Stimulated activated naive B cell treated with anti-CD40 and anti-IgM and Interleukin-4, amounts not matched to agents 10 μg/mL and 1 μg/mL and 100 μg/mL, for 72 hours (primary cell): ENCODE data around the gene CFAP45.

ENCODE experiments used
- ATAC-seq, 2 donors: fragments of 150-1000 bp; cut with Tn5 transposase; replicated peaks; 2 replicates each; pipeline ENCODE4 v1.10.0; 2021; ENCODE audit warnings: moderate library complexity in 1 of 2
- DNase-seq: peaks from one replicate; pipeline ENCODE4 v3.0.0; 2021
- H3K27ac Mint-ChIP-seq: one replicate; pipeline ENCODE4 v1.8.0; 2022; ENCODE audit warnings: mild to moderate bottlenecking, mixed read lengths
- H3K27me3 Mint-ChIP-seq, 2 donors: one replicate each; pipeline ENCODE4 v1.8.0; 2022; ENCODE audit warnings: mixed read lengths in 2 of 2
- H3K36me3 Mint-ChIP-seq, 2 donors: one replicate each; pipeline ENCODE4 v1.8.0; 2022; ENCODE audit warnings: mixed read lengths in 2 of 2, mild to moderate bottlenecking in 1 of 2
- H3K4me1 Mint-ChIP-seq, 2 donors: one replicate each; pipeline ENCODE4 v1.8.0; 2022; ENCODE audit warnings: mixed read lengths in 2 of 2, mild to moderate bottlenecking in 1 of 2
- H3K4me3 Mint-ChIP-seq, 2 donors: one replicate each; pipeline ENCODE4 v1.8.0; 2022; ENCODE audit warnings: mild to moderate bottlenecking in 2 of 2, mixed read lengths in 2 of 2, moderate library complexity in 1 of 2
- H3K9me3 Mint-ChIP-seq, 2 donors: one replicate each; pipeline ENCODE4 v1.8.0; 2022; ENCODE audit warnings: mixed read lengths in 2 of 2, mild to moderate bottlenecking in 1 of 2

CFAP45 gene

DNA sequence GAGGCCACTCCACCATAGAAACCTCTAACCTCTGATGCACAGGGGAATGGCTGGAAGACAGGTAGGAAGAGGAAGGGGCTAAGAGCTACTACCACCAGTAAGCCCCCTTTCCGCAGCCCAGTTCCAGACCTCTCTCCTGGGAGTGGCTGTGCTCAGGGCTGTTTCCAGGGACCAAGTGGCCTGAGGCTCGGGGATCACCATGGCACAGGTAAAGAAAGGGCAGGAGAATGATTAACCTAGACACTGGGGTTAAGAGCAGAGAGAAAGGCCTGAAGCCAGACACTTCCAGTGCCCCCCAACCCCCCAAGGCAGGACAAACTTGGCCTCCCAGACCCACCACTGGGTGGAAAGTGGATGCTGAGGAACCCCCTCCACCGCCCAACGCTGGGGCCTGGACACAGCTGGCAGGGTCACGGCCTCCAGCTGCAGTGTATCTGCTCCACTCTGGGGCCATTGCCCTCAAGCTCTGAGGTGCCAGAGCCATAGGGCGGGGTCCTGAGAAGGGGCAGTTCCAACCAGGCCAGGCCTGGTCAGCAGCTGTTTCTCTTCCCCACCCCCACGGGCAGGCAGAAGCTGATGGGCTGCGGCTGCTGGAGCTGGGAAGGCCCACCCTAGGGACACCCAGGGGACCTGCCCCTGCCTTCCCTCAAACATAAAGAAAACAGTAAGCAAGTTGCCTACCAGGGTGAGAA lies 22.7 kb upstream of the CFAP45 start:
- ATAC-seq: no peak
- Mint-ChIP-seq H3K9me3 (no peaks in the 10 kb centered on the region), H3K27me3 (no peaks in the 10 kb centered on the region), H3K4me3 (peak overlapping the region; percentile 95 to 97), H3K27ac (peak overlapping the region; percentile 99), H3K4me1 (peaks cover 62 to 83% of the 10 kb centered on the region in 2 donors), H3K36me3 (peaks cover 35 to 64% of the 10 kb centered on the region in 2 donors)
- no peak for DNase-seq

DNA sequence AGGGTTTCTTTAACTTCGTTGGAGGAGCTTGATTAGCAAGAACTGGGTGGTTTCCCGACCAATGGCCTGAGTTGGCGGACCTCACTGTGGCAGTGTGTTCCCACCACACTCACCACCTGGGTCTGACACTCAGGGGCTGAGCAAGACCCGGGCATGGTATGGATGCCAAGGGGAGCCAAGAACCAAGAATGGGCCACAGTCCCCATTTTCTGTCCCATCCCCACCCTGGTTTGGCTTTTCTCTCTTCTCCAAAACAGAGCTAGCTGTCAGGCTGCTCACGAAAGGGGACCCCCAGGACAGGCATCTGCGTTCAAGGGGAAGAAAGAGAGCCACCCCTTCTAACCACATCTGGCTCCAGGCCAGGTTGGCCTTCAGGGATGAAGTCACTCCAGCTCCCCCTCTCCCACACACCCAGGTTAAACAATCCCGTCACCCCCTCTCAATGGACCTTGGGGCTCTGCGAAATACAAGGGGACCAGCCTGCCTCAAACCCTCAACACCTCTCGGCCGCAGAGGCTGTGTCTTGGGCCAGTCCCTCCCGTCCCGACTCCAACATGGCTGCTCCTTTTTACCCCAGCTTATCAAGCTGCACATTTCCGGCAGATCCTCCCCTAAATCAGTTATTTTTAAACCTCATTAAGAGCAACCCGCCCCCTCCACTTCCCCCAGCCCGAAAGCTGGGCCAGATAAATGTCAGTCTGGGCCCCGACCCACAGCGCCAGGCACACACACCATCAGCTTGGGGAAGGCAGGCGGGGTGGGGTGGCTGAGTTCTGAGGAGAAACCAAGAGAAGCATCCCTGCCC lies 21.9 kb upstream of the CFAP45 start:
- no peaks in the 10 kb centered on the region for H3K9me3 Mint-ChIP-seq
- no peaks in the 10 kb centered on the region for H3K27me3 Mint-ChIP-seq
- peak; percentile 29 to 34 for ATAC-seq
- peaks cover 62 to 80% of the 10 kb centered on the region in 2 donors for H3K4me1 Mint-ChIP-seq
- peak overlapping the region; percentile 99 for H3K27ac Mint-ChIP-seq
- DNase-seq: peak; percentile 81
- H3K36me3 Mint-ChIP-seq: peaks cover 41 to 68% of the 10 kb centered on the region in 2 donors
- peak overlapping the region; percentile 95 to 97 for H3K4me3 Mint-ChIP-seq

DNA sequence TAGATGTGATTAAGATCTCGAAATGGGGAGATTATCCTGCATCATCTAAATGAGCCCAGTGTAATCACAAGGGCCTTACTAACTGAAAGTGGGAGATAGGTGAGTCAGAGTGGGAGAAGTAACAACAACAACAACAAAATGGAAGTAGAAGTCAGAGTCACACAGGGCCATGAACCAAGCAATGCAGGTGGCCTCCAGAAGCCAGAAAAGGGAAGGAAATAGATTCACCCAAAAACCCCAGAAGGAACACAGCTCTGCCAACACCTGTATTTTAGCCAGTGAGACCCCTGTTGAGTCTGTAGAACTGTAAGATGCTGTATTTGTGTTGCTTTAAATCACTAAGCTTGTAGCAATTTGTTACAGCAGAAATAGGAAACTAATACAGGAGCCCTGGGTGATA lies 21.3 kb upstream of the CFAP45 start:
- peak; percentile 38 to 42 for ATAC-seq
- peak; percentile 63 for DNase-seq
- H3K4me1 Mint-ChIP-seq: peaks cover 59 to 79% of the 10 kb centered on the region in 2 donors
- peak overlapping the region; percentile 99 for H3K27ac Mint-ChIP-seq
- H3K4me3 Mint-ChIP-seq: peak overlapping the region; percentile 95 to 97
- H3K36me3 Mint-ChIP-seq: peaks cover 46 to 73% of the 10 kb centered on the region in 2 donors
- H3K27me3 Mint-ChIP-seq: no peaks in the 10 kb centered on the region
- no peaks in the 10 kb centered on the region for H3K9me3 Mint-ChIP-seq

DNA sequence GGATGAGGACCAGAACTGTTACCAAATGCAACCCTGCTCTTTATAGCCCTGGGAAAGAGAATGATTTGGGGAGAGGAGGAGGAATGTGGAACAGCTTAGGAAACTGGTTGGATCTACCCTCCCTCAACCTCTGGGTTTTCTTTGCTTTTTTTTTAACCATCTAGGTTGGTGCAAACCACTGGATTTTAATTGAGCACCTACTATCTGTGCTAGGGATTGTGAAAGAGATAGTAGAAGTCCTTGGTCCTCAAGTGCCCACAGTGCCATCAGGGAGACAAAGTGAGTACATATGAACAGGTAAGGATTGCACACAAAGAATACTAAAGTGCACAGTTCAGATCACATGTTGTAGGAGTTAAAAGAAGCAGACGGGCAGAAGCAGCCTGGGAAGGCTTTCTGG lies 20.7 kb upstream of the CFAP45 start:
- H3K4me1 Mint-ChIP-seq: peaks cover 56 to 78% of the 10 kb centered on the region in 2 donors

DNA sequence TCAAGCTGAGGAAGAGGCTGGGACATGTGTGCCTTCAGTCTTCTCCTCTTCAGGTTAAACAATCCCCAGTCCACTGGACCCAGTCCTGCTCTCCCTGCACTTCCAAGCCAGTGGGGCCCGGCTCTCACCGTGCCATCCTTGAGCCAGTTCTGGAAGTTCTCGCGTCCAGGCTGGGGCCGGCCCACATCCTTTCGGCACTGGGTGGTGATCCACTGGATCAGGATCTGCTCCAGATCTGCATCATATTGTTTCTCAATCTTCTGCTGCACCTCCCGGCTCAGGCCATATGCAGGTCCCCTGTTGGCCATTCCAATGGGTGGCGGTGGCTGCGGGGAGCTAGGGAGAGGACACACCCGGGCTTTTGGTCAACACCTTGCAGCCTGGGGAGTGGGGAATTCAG lies 20.2 kb upstream of the CFAP45 start:
- Mint-ChIP-seq H3K36me3 (peaks cover 47 to 78% of the 10 kb centered on the region in 2 donors), H3K27ac (peak overlapping the region; percentile 99), H3K27me3 (no peaks in the 10 kb centered on the region), H3K4me3 (peak overlapping the region in 1 of 2 donors; percentile 95), H3K9me3 (no peaks in the 10 kb centered on the region), H3K4me1 (peaks cover 52 to 73% of the 10 kb centered on the region in 2 donors)
- ATAC-seq (no peak), DNase-seq (no peak)

More for the DNA sequence above, 20.7 kb upstream of the CFAP45 start:
- peaks cover 49 to 79% of the 10 kb centered on the region in 2 donors for H3K36me3 Mint-ChIP-seq
- peak overlapping the region; percentile 95 to 97 for H3K4me3 Mint-ChIP-seq
- ATAC-seq: no peak
- H3K9me3 Mint-ChIP-seq: no peaks in the 10 kb centered on the region
- H3K27me3 Mint-ChIP-seq: no peaks in the 10 kb centered on the region
- H3K27ac Mint-ChIP-seq: peak overlapping the region; percentile 99
- no peak for DNase-seq

DNA sequence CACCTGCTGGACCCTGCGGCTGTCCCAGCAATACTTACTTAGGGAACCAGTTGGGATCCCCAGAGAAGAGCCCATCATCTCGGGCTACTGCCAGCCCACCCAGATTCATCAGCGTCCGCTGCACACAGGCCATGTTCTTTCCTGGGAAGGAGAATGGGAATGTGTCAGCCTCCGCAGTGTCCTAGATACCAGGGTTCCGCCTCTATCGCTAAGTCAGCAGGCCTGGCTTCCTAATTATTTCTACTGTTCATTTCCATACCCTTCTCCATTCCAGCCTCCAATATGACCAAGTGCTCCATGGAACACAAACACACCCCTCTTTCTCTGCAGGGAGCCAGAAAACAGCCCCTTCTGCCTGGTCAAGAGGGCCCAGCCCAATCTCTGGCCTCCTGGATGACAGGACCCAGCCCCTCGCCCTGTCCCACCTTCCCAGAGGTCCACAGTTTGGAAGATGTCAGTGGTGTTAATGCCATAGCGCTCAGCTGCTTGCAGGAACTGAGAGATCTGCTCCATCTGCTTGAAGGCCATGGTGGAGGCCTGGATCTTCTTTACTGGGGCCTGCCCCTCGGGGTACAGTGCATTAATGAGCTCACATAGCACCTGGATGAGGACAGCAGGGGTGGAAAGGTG lies 19.4 kb upstream of the CFAP45 start:
- no peaks in the 10 kb centered on the region for H3K27me3 Mint-ChIP-seq
- H3K4me3 Mint-ChIP-seq: no peak overlapping the region
- H3K4me1 Mint-ChIP-seq: peaks cover 54 to 76% of the 10 kb centered on the region in 2 donors
- peaks cover 42 to 76% of the 10 kb centered on the region in 2 donors for H3K36me3 Mint-ChIP-seq
- H3K9me3 Mint-ChIP-seq: no peaks in the 10 kb centered on the region
- DNase-seq: no peak
- ATAC-seq: no peak
- peak overlapping the region; percentile 99 for H3K27ac Mint-ChIP-seq

DNA sequence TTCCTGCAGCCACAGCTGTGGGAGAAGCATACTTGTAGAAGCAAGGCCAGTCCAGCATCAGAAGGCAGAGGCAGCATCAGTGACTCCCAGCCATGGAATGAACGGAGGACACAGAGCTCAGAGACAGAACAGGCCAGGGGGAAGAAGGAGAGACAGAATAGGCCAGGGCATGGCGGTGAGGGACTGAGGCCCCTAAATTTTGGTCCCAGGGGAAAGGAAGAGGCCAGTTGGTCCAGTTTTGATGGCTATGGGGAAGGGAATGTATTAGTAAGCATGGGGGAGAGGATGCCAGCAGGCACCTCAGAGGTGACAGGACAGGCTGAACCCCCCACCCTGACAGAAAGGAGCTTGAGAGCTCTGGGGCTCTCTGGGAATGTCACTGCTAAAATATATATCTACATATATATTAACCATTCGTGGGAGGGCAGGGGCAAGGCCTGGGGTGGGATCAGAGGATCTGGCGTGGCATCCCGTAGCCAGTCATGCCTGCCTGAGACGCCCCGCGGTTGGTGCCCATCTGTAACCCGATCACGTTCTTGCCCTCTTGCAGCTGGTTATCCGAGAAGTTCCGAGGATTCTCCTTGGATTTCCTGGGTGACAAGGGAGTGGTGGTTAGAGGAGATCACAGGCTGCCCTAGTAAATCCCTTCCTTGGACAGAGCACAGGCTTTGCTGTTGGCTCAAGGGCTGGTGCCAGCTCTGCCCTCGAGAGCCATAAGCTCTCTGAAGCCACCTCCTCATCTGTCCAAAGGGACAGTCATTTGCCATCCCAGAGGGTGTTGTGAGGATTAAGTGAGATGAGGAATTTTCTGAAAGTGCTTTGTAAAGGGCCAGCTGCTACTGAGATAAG lies 18.6 kb upstream of the CFAP45 start:
- Mint-ChIP-seq H3K9me3 (no peaks in the 10 kb centered on the region), H3K27ac (peak overlapping the region; percentile 77), H3K4me3 (peak overlapping the region; percentile 1 to 60), H3K36me3 (peaks cover 44 to 76% of the 10 kb centered on the region in 2 donors), H3K27me3 (no peaks in the 10 kb centered on the region), H3K4me1 (peaks cover 54 to 79% of the 10 kb centered on the region in 2 donors)
- ATAC-seq: no peak
- DNase-seq: no peak

DNA sequence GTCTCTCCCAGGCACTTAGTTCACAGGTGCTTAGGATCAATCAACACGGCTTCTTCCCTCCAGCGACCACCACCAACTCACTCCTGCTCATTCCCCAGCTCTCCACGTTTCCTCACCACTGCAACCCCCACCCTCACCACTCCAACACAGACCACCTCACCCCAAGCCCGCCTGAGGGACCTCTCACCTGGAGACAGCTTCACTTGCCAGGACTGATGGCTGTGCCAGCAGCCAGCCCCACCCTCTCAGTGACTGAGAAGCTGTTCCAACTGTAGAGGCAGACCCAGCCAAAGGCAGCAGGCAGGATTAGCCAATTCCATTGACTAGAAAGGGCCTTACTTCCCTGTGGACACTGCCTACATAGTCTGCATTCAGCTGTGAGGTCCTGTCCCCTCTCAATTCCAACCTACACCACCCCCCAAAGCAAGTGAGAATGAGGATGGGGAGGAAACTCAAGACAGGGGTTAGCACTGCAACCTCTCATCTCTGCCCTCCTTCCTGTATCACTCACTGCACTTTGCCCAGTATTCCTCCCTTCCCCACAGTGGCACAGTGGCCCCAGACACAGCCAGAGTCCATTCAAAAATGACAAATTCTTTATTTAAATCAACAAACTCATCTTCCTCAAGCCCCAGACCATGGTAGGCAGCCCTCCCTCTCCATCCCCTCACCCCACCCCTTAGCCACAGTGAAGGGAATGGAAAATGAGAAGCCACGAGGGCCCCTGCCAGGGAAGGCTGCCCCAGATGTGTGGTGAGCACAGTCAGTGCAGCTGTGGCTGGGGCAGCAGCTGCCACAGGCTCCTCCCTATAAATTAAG lies 17.8 kb upstream of the CFAP45 start:
- Mint-ChIP-seq H3K27me3 (no peaks in the 10 kb centered on the region), H3K9me3 (no peaks in the 10 kb centered on the region), H3K4me1 (peaks cover 49 to 79% of the 10 kb centered on the region in 2 donors), H3K4me3 (peak overlapping the region in 1 of 2 donors; percentile 60), H3K27ac (peak overlapping the region; percentile 77), H3K36me3 (peaks cover 39 to 74% of the 10 kb centered on the region in 2 donors)
- ATAC-seq (no peak), DNase-seq (no peak)

DNA sequence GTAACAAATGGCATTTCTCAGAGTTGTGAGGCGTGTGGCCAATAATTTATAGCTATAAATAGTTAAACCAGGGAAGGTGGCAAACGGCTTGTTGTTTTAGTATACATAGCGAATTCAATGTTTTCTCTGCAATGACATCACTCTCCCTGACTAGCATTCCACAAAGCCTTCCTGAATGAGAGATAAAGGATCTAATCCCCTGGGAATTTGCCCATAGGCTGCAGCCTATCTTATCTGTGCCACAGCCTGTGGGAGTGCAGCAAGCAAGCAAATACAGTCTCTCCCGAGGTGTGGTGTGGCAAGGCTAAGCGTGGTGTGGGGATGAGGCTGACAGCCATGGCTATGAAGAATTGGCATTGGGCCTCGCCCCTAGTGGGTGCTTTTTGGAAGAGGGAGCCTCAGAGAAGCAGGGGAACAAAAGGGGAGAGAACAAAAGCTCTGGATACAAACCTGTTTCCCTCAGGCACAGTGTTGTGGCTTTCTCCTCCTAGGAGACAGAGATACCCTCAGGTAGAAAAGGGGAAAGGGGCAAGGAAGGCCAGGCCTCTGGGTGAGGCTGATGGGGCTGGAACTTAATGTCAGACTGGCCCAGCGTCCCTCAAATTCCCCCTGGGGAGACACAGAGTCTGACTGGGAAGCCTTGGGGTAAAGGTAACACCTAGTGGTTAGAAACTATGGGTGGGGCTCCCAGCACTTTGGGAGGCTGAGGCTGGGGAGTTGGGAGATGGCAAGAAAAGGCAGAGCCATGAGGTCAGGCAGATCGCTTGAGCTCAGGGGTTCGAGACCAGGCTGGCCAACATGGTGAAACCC lies 16.5 kb upstream of the CFAP45 start:
- DNase-seq: no peak
- H3K4me1 Mint-ChIP-seq: peaks cover 53 to 79% of the 10 kb centered on the region in 2 donors

DNA sequence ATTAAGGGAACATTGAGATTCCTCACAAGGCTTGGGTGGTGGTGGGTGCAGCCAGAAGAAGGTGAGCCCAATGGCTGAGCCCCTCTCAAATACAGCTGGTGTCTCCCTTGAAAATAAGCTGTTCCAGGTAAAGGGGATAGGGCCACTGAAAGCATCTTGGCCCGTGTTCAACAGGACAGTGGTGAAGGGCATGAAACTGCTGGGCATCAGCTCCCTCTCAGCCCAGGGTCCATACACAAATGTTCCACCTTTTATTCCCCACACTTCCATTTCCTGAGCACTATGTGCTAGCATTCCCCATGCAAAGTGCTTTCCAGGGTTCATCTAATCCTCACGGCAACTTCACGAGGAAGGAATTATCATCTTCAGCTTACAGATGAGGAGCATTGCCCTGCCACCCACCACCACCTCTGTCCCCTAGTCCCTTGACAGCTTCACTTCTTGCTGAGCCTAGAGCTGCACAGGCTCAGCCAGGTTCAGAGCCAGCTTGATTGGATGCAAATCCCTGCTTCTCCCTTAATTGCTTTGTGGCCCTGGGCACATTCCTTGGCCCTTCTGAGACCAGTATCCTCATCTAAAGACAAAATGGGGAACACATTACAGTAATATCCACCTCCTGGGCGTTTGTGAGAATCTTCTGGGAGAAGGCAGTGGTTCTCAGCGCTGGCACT lies 15.7 kb upstream of the CFAP45 start:
- H3K27ac Mint-ChIP-seq: peak overlapping the region; percentile 49
- ATAC-seq (no peak), DNase-seq (no peak)
- H3K4me3 Mint-ChIP-seq: no peak overlapping the region
- peaks cover 55 to 78% of the 10 kb centered on the region in 2 donors for H3K4me1 Mint-ChIP-seq
- peaks cover 34 to 66% of the 10 kb centered on the region in 2 donors for H3K36me3 Mint-ChIP-seq
- no peaks in the 10 kb centered on the region for H3K27me3 Mint-ChIP-seq
- no peaks in the 10 kb centered on the region for H3K9me3 Mint-ChIP-seq

More for the DNA sequence above, 16.5 kb upstream of the CFAP45 start:
- H3K27ac Mint-ChIP-seq: peak overlapping the region; percentile 68
- peak overlapping the region in 1 of 2 donors; percentile 10 for H3K4me3 Mint-ChIP-seq
- H3K36me3 Mint-ChIP-seq: peaks cover 36 to 69% of the 10 kb centered on the region in 2 donors
- ATAC-seq: no peak
- no peaks in the 10 kb centered on the region for H3K27me3 Mint-ChIP-seq
- no peaks in the 10 kb centered on the region for H3K9me3 Mint-ChIP-seq

DNA sequence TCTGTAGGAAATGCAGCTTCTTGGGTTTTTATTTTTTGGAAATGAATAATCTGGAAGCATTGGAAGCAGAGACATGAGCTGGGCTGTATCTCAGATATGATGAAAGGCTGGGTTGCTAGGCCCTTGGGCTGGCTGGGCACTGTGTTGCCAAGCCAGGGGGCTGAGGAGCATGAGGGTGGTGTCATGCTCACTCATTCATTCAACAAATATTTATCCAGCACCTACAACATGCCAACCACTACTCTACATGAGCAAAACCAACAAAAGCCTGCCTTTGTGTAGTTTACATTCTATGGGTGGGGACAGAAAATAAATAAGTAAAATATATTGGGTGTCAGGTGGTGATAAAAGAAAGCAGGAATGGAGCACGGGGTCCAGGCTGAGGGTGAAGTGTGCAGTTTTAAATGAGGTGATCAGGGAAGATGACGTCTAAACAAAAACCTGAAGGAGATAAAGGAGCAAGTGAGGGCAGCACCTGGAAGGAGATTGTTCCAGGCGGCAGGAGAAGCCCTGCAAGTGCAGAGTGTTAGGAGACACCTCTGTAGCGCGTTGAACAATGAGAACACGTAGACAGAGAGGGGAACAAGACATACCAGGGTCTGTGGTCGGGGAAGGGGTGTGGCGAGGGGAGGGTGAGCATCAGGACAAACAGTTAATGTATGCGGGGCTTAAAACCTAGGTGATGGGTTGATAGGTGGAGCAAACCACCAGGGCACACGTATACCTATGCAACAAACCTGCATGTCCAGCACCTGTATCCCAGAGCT lies 14.5 kb upstream of the CFAP45 start:
- H3K9me3 Mint-ChIP-seq: no peaks in the 10 kb centered on the region
- H3K4me3 Mint-ChIP-seq: no peak overlapping the region
- H3K27me3 Mint-ChIP-seq: no peaks in the 10 kb centered on the region
- peaks cover 55 to 76% of the 10 kb centered on the region in 2 donors for H3K4me1 Mint-ChIP-seq
- peaks cover 33 to 55% of the 10 kb centered on the region in 2 donors for H3K36me3 Mint-ChIP-seq
- no peak for ATAC-seq
- peak overlapping the region; percentile 20 for H3K27ac Mint-ChIP-seq
- no peak for DNase-seq
